HL-60 (cell line): ENCODE results near the gene COMMD1.

Source experiments
- GABPA ChIP-seq: IDR thresholded peaks from 2 replicates; pipeline ENCODE4 v1.6.1; 2012; ENCODE audit warnings: low read depth
- POLR2AphosphoS5 ChIP-seq: IDR thresholded peaks from 2 replicates; pipeline ENCODE4 v1.6.1; 2012; ENCODE audit warnings: low read depth
- SPI1 ChIP-seq: IDR thresholded peaks from 2 replicates; pipeline ENCODE4 v1.6.1; 2012; ENCODE audit warnings: low read depth, mild to moderate bottlenecking, borderline replicate concordance
- TF ChIP-seq, protein P1 (sequence below): IDR thresholded peaks from one replicate; pipeline ENCODE4 v1.5.1; 2011; ENCODE audit warnings: low read length, control low read depth, inconsistent platforms; ENCODE audit not compliant: insufficient read depth
- TF ChIP-seq, protein P2 (sequence below): IDR thresholded peaks from 2 replicates; pipeline ENCODE4 v1.6.1; 2012; ENCODE audit warnings: low read depth; ENCODE audit not compliant: insufficient replicate concordance

DNA sequence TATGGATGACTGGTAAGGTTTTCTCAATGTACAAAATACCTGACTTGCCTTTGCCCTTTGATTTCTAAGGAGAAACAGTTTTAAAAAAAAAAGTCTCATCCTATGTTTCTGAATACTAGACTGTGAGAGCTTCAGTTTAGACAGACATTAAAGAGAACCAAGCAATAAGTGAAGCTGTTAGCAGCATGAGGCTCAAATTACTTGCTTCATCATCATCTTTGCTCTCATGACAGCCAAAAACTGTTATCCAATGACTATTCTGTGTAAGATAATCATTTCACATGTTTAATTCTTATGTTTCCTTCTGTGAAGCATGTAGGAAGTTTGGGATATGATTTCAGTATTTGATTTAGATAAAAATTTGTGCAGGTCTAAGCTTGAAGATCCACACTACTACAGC is 129.2 kb downstream of the COMMD1 start:
- TF ChIP-seq POLR2AphosphoS5 (no peak), SPI1 (no peak), GABPA (no peak)
- TF ChIP-seq, protein P1, sequence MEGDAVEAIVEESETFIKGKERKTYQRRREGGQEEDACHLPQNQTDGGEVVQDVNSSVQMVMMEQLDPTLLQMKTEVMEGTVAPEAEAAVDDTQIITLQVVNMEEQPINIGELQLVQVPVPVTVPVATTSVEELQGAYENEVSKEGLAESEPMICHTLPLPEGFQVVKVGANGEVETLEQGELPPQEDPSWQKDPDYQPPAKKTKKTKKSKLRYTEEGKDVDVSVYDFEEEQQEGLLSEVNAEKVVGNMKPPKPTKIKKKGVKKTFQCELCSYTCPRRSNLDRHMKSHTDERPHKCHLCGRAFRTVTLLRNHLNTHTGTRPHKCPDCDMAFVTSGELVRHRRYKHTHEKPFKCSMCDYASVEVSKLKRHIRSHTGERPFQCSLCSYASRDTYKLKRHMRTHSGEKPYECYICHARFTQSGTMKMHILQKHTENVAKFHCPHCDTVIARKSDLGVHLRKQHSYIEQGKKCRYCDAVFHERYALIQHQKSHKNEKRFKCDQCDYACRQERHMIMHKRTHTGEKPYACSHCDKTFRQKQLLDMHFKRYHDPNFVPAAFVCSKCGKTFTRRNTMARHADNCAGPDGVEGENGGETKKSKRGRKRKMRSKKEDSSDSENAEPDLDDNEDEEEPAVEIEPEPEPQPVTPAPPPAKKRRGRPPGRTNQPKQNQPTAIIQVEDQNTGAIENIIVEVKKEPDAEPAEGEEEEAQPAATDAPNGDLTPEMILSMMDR = no peak
- TF ChIP-seq, protein P2, sequence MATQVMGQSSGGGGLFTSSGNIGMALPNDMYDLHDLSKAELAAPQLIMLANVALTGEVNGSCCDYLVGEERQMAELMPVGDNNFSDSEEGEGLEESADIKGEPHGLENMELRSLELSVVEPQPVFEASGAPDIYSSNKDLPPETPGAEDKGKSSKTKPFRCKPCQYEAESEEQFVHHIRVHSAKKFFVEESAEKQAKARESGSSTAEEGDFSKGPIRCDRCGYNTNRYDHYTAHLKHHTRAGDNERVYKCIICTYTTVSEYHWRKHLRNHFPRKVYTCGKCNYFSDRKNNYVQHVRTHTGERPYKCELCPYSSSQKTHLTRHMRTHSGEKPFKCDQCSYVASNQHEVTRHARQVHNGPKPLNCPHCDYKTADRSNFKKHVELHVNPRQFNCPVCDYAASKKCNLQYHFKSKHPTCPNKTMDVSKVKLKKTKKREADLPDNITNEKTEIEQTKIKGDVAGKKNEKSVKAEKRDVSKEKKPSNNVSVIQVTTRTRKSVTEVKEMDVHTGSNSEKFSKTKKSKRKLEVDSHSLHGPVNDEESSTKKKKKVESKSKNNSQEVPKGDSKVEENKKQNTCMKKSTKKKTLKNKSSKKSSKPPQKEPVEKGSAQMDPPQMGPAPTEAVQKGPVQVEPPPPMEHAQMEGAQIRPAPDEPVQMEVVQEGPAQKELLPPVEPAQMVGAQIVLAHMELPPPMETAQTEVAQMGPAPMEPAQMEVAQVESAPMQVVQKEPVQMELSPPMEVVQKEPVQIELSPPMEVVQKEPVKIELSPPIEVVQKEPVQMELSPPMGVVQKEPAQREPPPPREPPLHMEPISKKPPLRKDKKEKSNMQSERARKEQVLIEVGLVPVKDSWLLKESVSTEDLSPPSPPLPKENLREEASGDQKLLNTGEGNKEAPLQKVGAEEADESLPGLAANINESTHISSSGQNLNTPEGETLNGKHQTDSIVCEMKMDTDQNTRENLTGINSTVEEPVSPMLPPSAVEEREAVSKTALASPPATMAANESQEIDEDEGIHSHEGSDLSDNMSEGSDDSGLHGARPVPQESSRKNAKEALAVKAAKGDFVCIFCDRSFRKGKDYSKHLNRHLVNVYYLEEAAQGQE = no peak
